Spleen (tissue), 11 donors: Measurements from ENCODE around the gene EPB41L4B. TPM values are rescaled to one million over a fixed set of nuclear protein-coding genes. Genes with fewer than 3 reads are reported as not detected.

ENCODE experiments used
- DNase-seq: peaks from one replicate; pipeline ENCODE4 v3.0.0-alpha.2; 2020
- H3K27ac ChIP-seq, 8 donors: fragments of 200-600 bp; sonication (generic) in 7 of 8; 1 replicate in 4 of 8; 2 replicates in 4 of 8; pipeline versions ENCODE4 v1.5.0 to v1.8.0; 2016 to 2021; ENCODE audit warnings: inconsistent platforms in 4 of 8, mild to moderate bottlenecking in 4 of 8, moderate library complexity in 1 of 8
- H3K27me3 ChIP-seq, 7 donors: fragments of 200-600 bp; sonication (generic) in 6 of 7; replicated peaks in 1 of 7; 1 replicate in 4 of 7; 2 replicates in 3 of 7; pipeline versions ENCODE4 v1.5.0 to v1.8.0; 2016 to 2021; ENCODE audit warnings: inconsistent platforms in 3 of 7, mild to moderate bottlenecking in 1 of 7
- H3K36me3 ChIP-seq, 6 donors: fragments of 200-600 bp; sonication (generic) in 5 of 6; 1 replicate in 4 of 6; 2 replicates in 2 of 6; pipeline versions ENCODE4 v1.5.0 to v1.8.0; 2016 to 2021; ENCODE audit warnings: inconsistent platforms in 2 of 6
- H3K4me1 ChIP-seq, 6 donors: fragments of 200-600 bp; sonication (generic) in 5 of 6; 1 replicate in 3 of 6; 2 replicates in 3 of 6; pipeline versions ENCODE4 v1.5.0 to v1.8.0; 2016 to 2021; ENCODE audit warnings: inconsistent platforms in 3 of 6
- H3K4me3 ChIP-seq, 8 donors: fragments of 200-600 bp; sonication (generic) in 7 of 8; 1 replicate in 4 of 8; 2 replicates in 4 of 8; pipeline versions ENCODE4 v1.5.0 to v1.8.0; 2016 to 2021; ENCODE audit warnings: inconsistent platforms in 4 of 8, mild to moderate bottlenecking in 4 of 8, moderate library complexity in 2 of 8
- H3K9me3 ChIP-seq, 8 donors: fragments of 200-600 bp; sonication (generic) in 7 of 8; 1 replicate in 4 of 8; 2 replicates in 4 of 8; pipeline versions ENCODE4 v1.5.0 to v1.8.0; 2016 to 2021; ENCODE audit warnings: inconsistent platforms in 4 of 8
- POLR2A ChIP-seq, 3 donors: fragments of 450-650 bp; IDR thresholded peaks; one replicate each; pipeline ENCODE4 v1.5.1; 2017; ENCODE audit warnings: antibody characterized with exemption in 3 of 3, mild to moderate bottlenecking in 1 of 3
- POLR2AphosphoS5 ChIP-seq, 3 donors: sonication (generic); formaldehyde crosslinking; IDR thresholded peaks; one replicate each; pipeline ENCODE4 v1.5.1; 2017; ENCODE audit warnings: antibody characterized with exemption in 3 of 3
- WGBS, 5 donors: extraction: QIAGEN DNeasy Blood & Tissue Kit in 3 of 5; methylation state at CpG; one replicate each; pipeline versions ENCODE4 v1.1.5 to v1.1.7; 2013 to 2018; 5-methylcytosine and 5-hydroxymethylcytosine counted together
- intact Hi-C: fragments of 100-400 bp; cut with DNase I; formaldehyde crosslinking; loops from one replicate; pipeline ENCODE4 v1.15.0; 2023; ENCODE audit warnings: low total_unique reads
- polyA plus RNA-seq, 3 donors: library from polyadenylated mRNA; stranded (reverse); fragments of 200-250 nt; gene quantifications; one replicate each; pipeline ENCODE4 v1.2.1, GENCODE V29; 2013
- total RNA-seq, 7 donors: library from RNA; depleted of rRNA in 3 of 7; stranded (reverse); fragments of >200 nt in 3 of 7; fragmentation: NEBNext Ultra II Directional in 4 of 7; extraction: Animal tissue kit (Norgen Biotek cat#: 25700) in 4 of 7; gene quantifications; one replicate each; pipeline versions ENCODE4 v1.1.0 to v1.2.1, GENCODE V29; 2016 to 2021
- TF ChIP-seq, protein P1 (sequence below), 11 experiments: fragments of 200-600 bp in 7 of 11; fragments of 450-650 bp in 4 of 11; sonication (generic) in 4 of 11; IDR thresholded peaks in 8 of 11; conservative IDR thresholded peaks in 3 of 11; 1 replicate in 7 of 11; 2 replicates in 4 of 11; pipeline versions ENCODE4 v1.4.0 to v1.8.0; 2016 to 2021; ENCODE audit warnings: antibody characterized with exemption in 11 of 11, inconsistent platforms in 4 of 11, mild to moderate bottlenecking in 1 of 11
- donor health status: healthy with polysubstance abuse.
- donor health status: DM: no; HTN: no; CAD: no; lungs with moderate emphysema.
- donor health status: DM: no; HTN: no; CAD: no.
- donor health status: Bipolar disorder and iron deficiency.
- donor health status: healthy.
- donor health status: DM: no; HTN: no; CAD: no.
- donor health status: DM: yes; HTN: yes; CAD: no.

Gene EPB41L4B
- total and polyA plus RNA-seq, 10 donors = 0.02 to 0.43 (median 0.18) TPM; not detected in 3

DNA sequence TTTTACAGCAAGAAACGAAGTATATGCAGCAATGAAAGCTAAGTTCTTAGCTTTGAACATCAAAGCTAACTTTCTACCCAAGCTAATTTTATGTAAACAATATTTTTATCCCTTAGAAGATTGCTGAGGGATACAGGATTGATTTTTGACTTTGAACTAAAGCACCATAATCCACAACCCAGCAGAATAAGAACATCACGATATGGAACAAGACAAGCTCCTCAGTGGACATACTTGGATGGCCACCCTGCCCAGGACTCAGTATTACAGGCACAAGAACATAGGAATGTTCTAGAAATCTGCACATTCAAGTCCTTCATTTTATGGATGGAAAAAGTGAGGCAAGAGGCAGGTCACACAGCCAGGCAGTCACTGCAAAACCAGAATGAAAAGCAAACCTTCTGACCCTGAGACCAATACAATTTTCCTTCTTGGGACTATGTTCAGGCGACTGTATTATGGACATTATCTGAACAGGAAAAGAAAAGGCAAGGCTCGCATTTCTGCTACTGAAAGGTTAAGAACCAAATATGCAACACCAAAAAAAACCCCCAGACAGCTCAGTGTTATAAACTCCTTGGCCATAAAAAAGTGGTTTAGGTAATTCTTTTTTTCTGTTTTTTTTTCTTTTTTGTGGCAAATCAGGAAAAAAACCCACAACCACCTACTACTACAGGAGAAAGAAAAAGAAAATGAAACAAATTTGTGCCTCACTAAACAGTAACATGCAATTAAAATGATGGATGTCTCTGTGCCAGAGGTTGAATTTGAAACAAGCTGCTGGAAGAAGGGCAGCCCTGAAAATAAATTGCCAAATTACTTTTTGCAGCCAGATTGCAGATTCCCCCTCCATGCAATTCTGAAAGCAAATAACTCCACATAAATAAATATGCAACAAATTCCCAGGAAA, 25.4 kb downstream of the EPB41L4B start:
- Histone ChIP-seq H3K4me3 (no peak overlapping the region), H3K9me3 (no peaks in the 10 kb centered on the region), H3K27me3 (peaks cover 0 to 10% (median 0%) of the 10 kb centered on the region in 7 donors), H3K36me3 (no peaks in the 10 kb centered on the region), H3K27ac (peak overlapping the region in 1 of 8 donors; percentile 13), H3K4me1 (peaks cover 0 to 4% (median 0%) of the 10 kb centered on the region in 6 donors)
- no peak for DNase-seq
- 58 to 69% (median 61%) methylated on average over 4 of the region's 4 CpGs for WGBS, 5 donors
- intact Hi-C loops = no loop called here
- TF ChIP-seq, protein P1, sequence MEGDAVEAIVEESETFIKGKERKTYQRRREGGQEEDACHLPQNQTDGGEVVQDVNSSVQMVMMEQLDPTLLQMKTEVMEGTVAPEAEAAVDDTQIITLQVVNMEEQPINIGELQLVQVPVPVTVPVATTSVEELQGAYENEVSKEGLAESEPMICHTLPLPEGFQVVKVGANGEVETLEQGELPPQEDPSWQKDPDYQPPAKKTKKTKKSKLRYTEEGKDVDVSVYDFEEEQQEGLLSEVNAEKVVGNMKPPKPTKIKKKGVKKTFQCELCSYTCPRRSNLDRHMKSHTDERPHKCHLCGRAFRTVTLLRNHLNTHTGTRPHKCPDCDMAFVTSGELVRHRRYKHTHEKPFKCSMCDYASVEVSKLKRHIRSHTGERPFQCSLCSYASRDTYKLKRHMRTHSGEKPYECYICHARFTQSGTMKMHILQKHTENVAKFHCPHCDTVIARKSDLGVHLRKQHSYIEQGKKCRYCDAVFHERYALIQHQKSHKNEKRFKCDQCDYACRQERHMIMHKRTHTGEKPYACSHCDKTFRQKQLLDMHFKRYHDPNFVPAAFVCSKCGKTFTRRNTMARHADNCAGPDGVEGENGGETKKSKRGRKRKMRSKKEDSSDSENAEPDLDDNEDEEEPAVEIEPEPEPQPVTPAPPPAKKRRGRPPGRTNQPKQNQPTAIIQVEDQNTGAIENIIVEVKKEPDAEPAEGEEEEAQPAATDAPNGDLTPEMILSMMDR (IDR thresholded peaks at IDR 0.05 in 8 of 11, conservative IDR thresholded peaks at IDR 0.05 in 3 of 11) = no peak
- TF ChIP-seq POLR2A (IDR thresholded peaks at IDR 0.05) (no peak), POLR2AphosphoS5 (IDR thresholded peaks at IDR 0.05) (no peak)

DNA sequence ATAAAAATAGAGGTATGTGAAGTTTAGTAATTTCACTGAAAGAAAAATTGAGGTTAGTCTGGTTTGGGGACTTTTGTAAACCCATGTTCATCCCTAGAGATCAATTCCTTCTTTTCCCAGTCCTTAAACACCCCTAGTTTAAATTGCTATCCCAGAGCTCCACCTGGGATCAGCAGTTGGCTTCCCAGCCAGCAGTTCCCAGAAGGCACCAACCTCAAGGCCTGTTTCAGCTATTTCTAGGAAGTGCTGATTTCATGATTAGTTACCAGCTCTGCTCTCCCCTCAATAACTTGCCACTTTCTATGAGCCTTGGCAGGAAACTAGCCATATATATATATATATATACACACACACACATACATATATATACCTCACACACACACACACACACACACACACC, 30.5 kb downstream of the EPB41L4B start:
- H3K27ac ChIP-seq = no peak overlapping the region

DNA sequence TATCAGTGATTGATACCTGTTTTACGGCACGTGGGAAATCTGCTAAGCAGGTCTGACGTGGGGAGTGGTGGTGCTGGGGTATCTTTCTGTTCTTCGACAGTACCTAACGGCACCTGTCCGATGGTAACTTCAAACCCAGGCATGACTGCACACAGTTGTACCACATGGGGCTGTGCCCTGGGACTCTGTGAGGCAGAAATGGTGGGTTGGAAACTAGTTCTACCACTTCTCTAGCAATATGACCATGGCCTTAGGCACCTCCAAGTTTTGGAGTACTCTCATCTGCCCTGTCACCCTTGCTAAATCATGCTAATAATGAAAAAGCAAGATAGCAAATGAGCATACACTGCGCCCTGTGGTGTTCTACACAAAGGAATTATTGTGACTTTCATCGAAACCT, 30.9 kb downstream of the EPB41L4B start:
- intact Hi-C loops = no loop called here
- Histone ChIP-seq H3K27ac (no peak overlapping the region), H3K27me3 (peaks cover 0 to under 1% (median 0%) of the 10 kb centered on the region in 7 donors), H3K4me3 (no peak overlapping the region), H3K36me3 (no peaks in the 10 kb centered on the region), H3K9me3 (no peaks in the 10 kb centered on the region), H3K4me1 (no peaks in the 10 kb centered on the region)
- no peak for DNase-seq
- TF ChIP-seq POLR2A (IDR thresholded peaks at IDR 0.05) (no peak), POLR2AphosphoS5 (IDR thresholded peaks at IDR 0.05) (no peak)
- TF ChIP-seq, protein P1 (IDR thresholded peaks at IDR 0.05 in 8 of 11, conservative IDR thresholded peaks at IDR 0.05 in 3 of 11) = no peak
- WGBS, 5 donors = 90 to 95% (median 92%) methylated on average over 8 of the region's 8 CpGs

More for the DNA sequence above, 30.5 kb downstream of the EPB41L4B start:
- Histone ChIP-seq H3K4me1 (peaks cover 0 to 2% (median 0%) of the 10 kb centered on the region in 6 donors), H3K36me3 (no peaks in the 10 kb centered on the region), H3K4me3 (no peak overlapping the region), H3K9me3 (no peaks in the 10 kb centered on the region), H3K27me3 (no peaks in the 10 kb centered on the region)
- no peak for DNase-seq
- TF ChIP-seq, protein P1 (IDR thresholded peaks at IDR 0.05 in 8 of 11, conservative IDR thresholded peaks at IDR 0.05 in 3 of 11) = no peak
- TF ChIP-seq POLR2A (IDR thresholded peaks at IDR 0.05) (no peak), POLR2AphosphoS5 (IDR thresholded peaks at IDR 0.05) (no peak)
- intact Hi-C loops = no loop called here

GRCh38 chr9:109289186-109289585, 31.7 kb downstream of the EPB41L4B start:
- Histone ChIP-seq H3K27ac (no peak overlapping the region), H3K36me3 (no peaks in the 10 kb centered on the region), H3K4me3 (no peak overlapping the region), H3K9me3 (no peaks in the 10 kb centered on the region), H3K4me1 (no peaks in the 10 kb centered on the region), H3K27me3 (peaks cover 0 to 8% (median 0%) of the 10 kb centered on the region in 7 donors)
- intact Hi-C loops = no loop called here
- TF ChIP-seq POLR2A (IDR thresholded peaks at IDR 0.05) (no peak), POLR2AphosphoS5 (IDR thresholded peaks at IDR 0.05) (no peak)
- TF ChIP-seq, protein P1 (IDR thresholded peaks at IDR 0.05 in 8 of 11, conservative IDR thresholded peaks at IDR 0.05 in 3 of 11) = no peak
- 66 to 87% (median 81%) methylated on average over 5 of the region's 5 CpGs for WGBS, 5 donors
- no peak for DNase-seq
